ENCODE measurements around the gene PLPPR2.

The PLPPR2 gene

GRCh38 chr19:11324079-11324661 lies 31.1 kb upstream of the PLPPR2 start:
- no peaks in the 10 kb centered on the region for H3K9me2 ChIP-seq (replicated peaks; ENCODE audit: low read depth, low read length)
- peak overlapping the region; percentile 92 for H3K4me2 ChIP-seq (ENCODE audit: low read depth, low read length, poor library complexity, severe bottlenecking)
- H3K79me2 ChIP-seq (ENCODE audit: insufficient read depth, low read length) = peaks cover 5% of the 10 kb centered on the region; the same call in 1 of the 2 replicates
- no peak for TF ChIP-seq CTCF (conservative IDR thresholded peaks at IDR 0.05; ENCODE audit: low read length)
- TF ChIP-seq EZH2phosphoT487 (IDR thresholded peaks at IDR 0.05; ENCODE audit: borderline replicate concordance) = no peak
- no peaks in the 10 kb centered on the region for H3K27me3 ChIP-seq (ENCODE audit: insufficient read depth, low read length, poor library complexity, severe bottlenecking)
- no peaks in the 10 kb centered on the region for H3K36me3 ChIP-seq (ENCODE audit: insufficient read depth, low read length)
- no peaks in the 10 kb centered on the region for H4K20me1 ChIP-seq (ENCODE audit: insufficient read depth, low read length, poor library complexity, severe bottlenecking)
- peaks cover 44% of the 10 kb centered on the region for H3K4me1 ChIP-seq (ENCODE audit: insufficient read depth, low read length, poor library complexity, severe bottlenecking)
- H2AFZ ChIP-seq (ENCODE audit: low read length) = no peak overlapping the region
- peak overlapping the region; percentile 92 for H3K9ac ChIP-seq (ENCODE audit: low read depth, low read length, poor library complexity, severe bottlenecking)
- no peaks in the 10 kb centered on the region for H3K9me3 ChIP-seq (ENCODE audit: insufficient read depth, low read depth, low read length)
- H3F3A ChIP-seq (ENCODE audit: low read depth) = peaks cover 6% of the 10 kb centered on the region; the same call in 1 of the 2 replicates
- peak overlapping the region; percentile 72 for H3K4me3 ChIP-seq (ENCODE audit: low read length, poor library complexity, severe bottlenecking)

DNA sequence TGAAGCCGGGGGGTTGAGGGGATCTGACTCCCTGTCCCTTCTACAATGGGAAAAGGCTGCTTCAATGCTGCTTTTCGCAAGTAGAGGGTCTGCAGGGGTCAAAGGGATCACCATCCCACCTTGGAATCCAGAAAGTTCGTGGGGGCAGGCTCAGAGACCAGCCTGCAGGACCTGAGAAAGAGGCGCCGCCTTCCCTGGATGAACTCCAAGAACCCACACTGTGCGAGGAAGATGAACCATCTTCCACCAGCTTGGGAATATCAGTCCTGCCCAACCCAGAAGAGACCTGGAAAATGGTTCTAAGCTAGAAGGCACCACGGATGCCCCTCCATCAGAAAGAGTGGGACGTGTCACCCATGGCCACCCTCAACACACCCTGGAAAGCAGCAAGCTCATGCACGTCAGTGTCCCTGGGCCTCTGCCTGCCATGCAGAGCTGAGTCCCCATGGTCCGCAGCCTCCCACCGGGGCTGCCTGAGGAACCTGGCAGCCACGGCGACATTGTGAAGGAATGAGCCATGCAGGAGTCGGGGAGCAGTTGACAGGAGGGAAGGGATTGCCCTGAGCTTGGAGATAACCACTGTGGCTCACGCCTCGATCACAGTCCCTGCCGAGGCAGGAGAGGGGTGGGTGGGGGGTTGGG lies 30.4 kb upstream of the PLPPR2 start:
- Histone ChIP-seq H3K27me3 (ENCODE audit: insufficient read depth, low read length, poor library complexity, severe bottlenecking) (no peaks in the 10 kb centered on the region), H3K4me2 (ENCODE audit: low read depth, low read length, poor library complexity, severe bottlenecking) (peak overlapping the region; percentile 92), H3K4me1 (ENCODE audit: insufficient read depth, low read length, poor library complexity, severe bottlenecking) (peaks cover 44% of the 10 kb centered on the region), H3K9me2 (replicated peaks; ENCODE audit: low read depth, low read length) (no peaks in the 10 kb centered on the region), H2AFZ (ENCODE audit: low read length) (no peak overlapping the region), H3K36me3 (ENCODE audit: insufficient read depth, low read length) (no peaks in the 10 kb centered on the region), H3K79me2 (ENCODE audit: insufficient read depth, low read length) (peaks cover 7% of the 10 kb centered on the region; the same call in 1 of the 2 replicates), H3K9me3 (ENCODE audit: insufficient read depth, low read depth, low read length) (no peaks in the 10 kb centered on the region), H3F3A (ENCODE audit: low read depth) (peaks cover 6% of the 10 kb centered on the region; the same call in 1 of the 2 replicates), H4K20me1 (ENCODE audit: insufficient read depth, low read length, poor library complexity, severe bottlenecking) (no peaks in the 10 kb centered on the region), H3K4me3 (ENCODE audit: low read length, poor library complexity, severe bottlenecking) (peak overlapping the region; percentile 72), H3K9ac (ENCODE audit: low read depth, low read length, poor library complexity, severe bottlenecking) (peak overlapping the region; percentile 92)
- no peak for TF ChIP-seq CTCF (conservative IDR thresholded peaks at IDR 0.05; ENCODE audit: low read length)
- no peak for TF ChIP-seq EZH2phosphoT487 (IDR thresholded peaks at IDR 0.05; ENCODE audit: borderline replicate concordance)

DNA sequence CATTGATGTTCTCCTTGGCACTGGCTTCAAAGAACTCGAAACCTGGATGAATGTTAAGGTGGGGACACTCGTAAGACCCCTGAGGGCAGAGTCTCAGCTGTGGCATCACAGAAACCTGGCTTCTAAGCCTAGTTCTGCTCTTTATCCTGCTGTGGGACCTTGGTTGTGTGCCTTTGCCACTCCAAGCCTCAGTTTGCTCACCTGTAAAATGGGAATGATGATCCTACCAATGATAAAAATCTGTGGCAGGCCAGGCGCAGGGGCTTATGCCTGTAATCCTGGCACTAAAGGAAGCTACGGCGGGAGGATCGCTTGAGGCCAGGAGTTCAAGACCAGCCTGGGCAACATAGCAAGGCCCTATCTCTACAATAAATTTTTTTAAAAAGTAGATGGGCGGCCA lies 29.7 kb upstream of the PLPPR2 start:
- Histone ChIP-seq H2AFZ (ENCODE audit: low read length) (no peak overlapping the region), H4K20me1 (ENCODE audit: insufficient read depth, low read length, poor library complexity, severe bottlenecking) (no peaks in the 10 kb centered on the region), H3K4me3 (ENCODE audit: low read length, poor library complexity, severe bottlenecking) (no peak overlapping the region), H3K4me1 (ENCODE audit: insufficient read depth, low read length, poor library complexity, severe bottlenecking) (peaks cover 44% of the 10 kb centered on the region), H3K79me2 (ENCODE audit: insufficient read depth, low read length) (peaks cover 9% of the 10 kb centered on the region; the same call in 1 of the 2 replicates), H3K9me3 (ENCODE audit: insufficient read depth, low read depth, low read length) (no peaks in the 10 kb centered on the region), H3K4me2 (ENCODE audit: low read depth, low read length, poor library complexity, severe bottlenecking) (no peak overlapping the region), H3K9me2 (replicated peaks; ENCODE audit: low read depth, low read length) (no peaks in the 10 kb centered on the region), H3K36me3 (ENCODE audit: insufficient read depth, low read length) (no peaks in the 10 kb centered on the region), H3K27me3 (ENCODE audit: insufficient read depth, low read length, poor library complexity, severe bottlenecking) (no peaks in the 10 kb centered on the region), H3F3A (ENCODE audit: low read depth) (peaks cover 6% of the 10 kb centered on the region; the same call in 1 of the 2 replicates), H3K9ac (ENCODE audit: low read depth, low read length, poor library complexity, severe bottlenecking) (peak overlapping the region; percentile 92)
- TF ChIP-seq EZH2phosphoT487 (IDR thresholded peaks at IDR 0.05; ENCODE audit: borderline replicate concordance) = no peak

Data from Loucy (cell line).